ENCODE results near the gene CD248. TPM values are rescaled to one million over a fixed set of nuclear protein-coding genes. Genes with fewer than 3 reads are reported as not detected.

The CD248 gene
- total RNA-seq, 1 donor = 85.1 TPM

GRCh38 chr11:66287889-66288670 lies 28.8 kb downstream of the CD248 start:
- H3K4me3 ChIP-seq (ENCODE audit: low read depth, low read length) = peak overlapping the region; percentile 90
- no peak for TF ChIP-seq CTCF (IDR thresholded peaks at IDR 0.05; ENCODE audit: insufficient read depth, low read depth, low read length)
- DNase-seq (ENCODE audit: low read depth) = peak; percentile 23

GRCh38 chr11:66287211-66287888 lies 29.5 kb downstream of the CD248 start:
- no peak for TF ChIP-seq CTCF (IDR thresholded peaks at IDR 0.05; ENCODE audit: insufficient read depth, low read depth, low read length)
- DNase-seq (ENCODE audit: low read depth) = no peak
- H3K4me3 ChIP-seq (ENCODE audit: low read depth, low read length) = peak overlapping the region; percentile 90

- no peak for TF ChIP-seq CTCF (IDR thresholded peaks at IDR 0.05; ENCODE audit: insufficient read depth, low read depth, low read length)
- no peak for DNase-seq (ENCODE audit: low read depth)
- no peak overlapping the region for H3K4me3 ChIP-seq (ENCODE audit: low read depth, low read length)
Measured at GRCh38 chr11:66286699-66287098, 30.1 kb downstream of the CD248 start.

GRCh38 chr11:66285250-66285947 lies 31.4 kb downstream of the CD248 start:
- H3K4me3 ChIP-seq (ENCODE audit: low read depth, low read length) = no peak overlapping the region
- no peak for DNase-seq (ENCODE audit: low read depth)
- no peak for TF ChIP-seq CTCF (IDR thresholded peaks at IDR 0.05; ENCODE audit: insufficient read depth, low read depth, low read length)

- TF ChIP-seq CTCF (IDR thresholded peaks at IDR 0.05; ENCODE audit: insufficient read depth, low read depth, low read length) = no peak
- H3K4me3 ChIP-seq (ENCODE audit: low read depth, low read length) = no peak overlapping the region
- no peak for DNase-seq (ENCODE audit: low read depth)
Measured at GRCh38 chr11:66284526-66285078, 32.2 kb downstream of the CD248 start.

GRCh38 chr11:66283461-66284105 lies 33.3 kb downstream of the CD248 start:
- TF ChIP-seq CTCF (IDR thresholded peaks at IDR 0.05; ENCODE audit: insufficient read depth, low read depth, low read length) = no peak
- no peak overlapping the region for H3K4me3 ChIP-seq (ENCODE audit: low read depth, low read length)
- no peak for DNase-seq (ENCODE audit: low read depth)

Measured in fibroblast of villous mesenchyme (primary cell).